CD4-positive, alpha-beta memory T cell (primary cell): Measurements from ENCODE around the gene KLF12. TPM values are rescaled to one million over a fixed set of nuclear protein-coding genes. Genes with fewer than 3 reads are reported as not detected.
A peak's percentile ranks its signal among the peaks of the same experiment; 100 is the strongest.

Experiments used
- CTCF ChIA-PET: fragments of 350-600 bp; sonication (Branson Sonifier 250); formaldehyde crosslinking; loops from one replicate; lab custom pipeline; 2021; ENCODE audit warnings: inconsistent platforms; ENCODE audit not compliant: partially characterized antibody; lab: Charles Lee
- POLR2A ChIA-PET: fragments of 350-600 bp; sonication (Branson Sonifier 250); formaldehyde crosslinking; loops from one replicate; lab custom pipeline; 2021; ENCODE audit not compliant: partially characterized antibody; lab: Charles Lee
- DNase-seq, 5 donors: peaks; one replicate each; pipeline versions ENCODE4 v3.0.0 to v3.0.0-alpha.2; 2020 to 2022; ENCODE audit warnings: mixed read lengths in 1 of 5
- H3K27ac ChIP-seq: one replicate; pipeline ENCODE4 v1.7.0; 2013; ENCODE audit warnings: low read depth, low read length
- H3K27me3 ChIP-seq: 2 replicates; pipeline ENCODE4 v1.7.0; 2013; ENCODE audit warnings: mild to moderate bottlenecking, low read length, moderate library complexity; ENCODE audit not compliant: insufficient read depth
- H3K36me3 ChIP-seq: 2 replicates; pipeline ENCODE4 v1.7.0; 2013; ENCODE audit warnings: mild to moderate bottlenecking, low read length, moderate library complexity; ENCODE audit not compliant: insufficient read depth
- H3K4me1 ChIP-seq: 2 replicates; pipeline ENCODE4 v1.7.0; 2013; ENCODE audit warnings: mild to moderate bottlenecking, low read length, moderate library complexity; ENCODE audit not compliant: insufficient read depth
- H3K4me3 ChIP-seq, 2 donors: one replicate each; pipeline ENCODE4 v1.7.0; 2013; ENCODE audit warnings: low read length in 2 of 2, mild to moderate bottlenecking in 1 of 2
- H3K9me3 ChIP-seq, 2 donors: one replicate each; pipeline ENCODE4 v1.7.0; 2013; ENCODE audit warnings: low read length in 2 of 2, control low read depth in 1 of 2; ENCODE audit not compliant: control insufficient read depth in 1 of 2
- H3K27ac Mint-ChIP-seq, 7 donors: one replicate each; pipeline ENCODE4 v1.8.0; 2020 to 2021; ENCODE audit warnings: mixed read lengths in 7 of 7, mild to moderate bottlenecking in 6 of 7, inconsistent platforms in 3 of 7, moderate library complexity in 3 of 7
- H3K27me3 Mint-ChIP-seq, 2 donors: one replicate each; pipeline ENCODE4 v1.8.0; 2020 to 2021; ENCODE audit warnings: mixed read lengths in 2 of 2
- H3K36me3 Mint-ChIP-seq, 2 donors: one replicate each; pipeline ENCODE4 v1.8.0; 2020 to 2021; ENCODE audit warnings: mixed read lengths in 2 of 2, inconsistent platforms in 1 of 2, mild to moderate bottlenecking in 1 of 2
- H3K4me1 Mint-ChIP-seq, 4 donors: one replicate each; pipeline ENCODE4 v1.8.0; 2020 to 2021; ENCODE audit warnings: mixed read lengths in 4 of 4, mild to moderate bottlenecking in 1 of 4
- H3K4me3 Mint-ChIP-seq, 8 donors: one replicate each; pipeline ENCODE4 v1.8.0; 2020 to 2021; ENCODE audit warnings: mixed read lengths in 8 of 8, mild to moderate bottlenecking in 7 of 8, moderate library complexity in 6 of 8, inconsistent platforms in 3 of 8
- H3K9me3 Mint-ChIP-seq, 8 donors: one replicate each; pipeline ENCODE4 v1.8.0; 2020 to 2021; ENCODE audit warnings: mixed read lengths in 8 of 8, mild to moderate bottlenecking in 5 of 8, inconsistent platforms in 3 of 8, moderate library complexity in 1 of 8
- intact Hi-C: fragments of 100-400 bp; cut with micrococcal nuclease; formaldehyde crosslinking; loops from one replicate; pipeline ENCODE4 v1.15.1; 2023
- polyA plus RNA-seq, 2 donors: library from polyadenylated mRNA; unstranded; fragments of 300-500 nt; fragmentation: Illumina TruSeq; gene quantifications; one replicate each; pipeline ENCODE4 v1.2.3, GENCODE V29; 2021
- total RNA-seq, 2 experiments: library from RNA; stranded (reverse); gene quantifications; one replicate each; pipeline ENCODE4 v1.2.3, GENCODE V29; 2021

Gene KLF12
- total and polyA plus RNA-seq, 4 experiments from 2014 or later, result 22.9 to 95.4 (median 62.5) TPM

DNA sequence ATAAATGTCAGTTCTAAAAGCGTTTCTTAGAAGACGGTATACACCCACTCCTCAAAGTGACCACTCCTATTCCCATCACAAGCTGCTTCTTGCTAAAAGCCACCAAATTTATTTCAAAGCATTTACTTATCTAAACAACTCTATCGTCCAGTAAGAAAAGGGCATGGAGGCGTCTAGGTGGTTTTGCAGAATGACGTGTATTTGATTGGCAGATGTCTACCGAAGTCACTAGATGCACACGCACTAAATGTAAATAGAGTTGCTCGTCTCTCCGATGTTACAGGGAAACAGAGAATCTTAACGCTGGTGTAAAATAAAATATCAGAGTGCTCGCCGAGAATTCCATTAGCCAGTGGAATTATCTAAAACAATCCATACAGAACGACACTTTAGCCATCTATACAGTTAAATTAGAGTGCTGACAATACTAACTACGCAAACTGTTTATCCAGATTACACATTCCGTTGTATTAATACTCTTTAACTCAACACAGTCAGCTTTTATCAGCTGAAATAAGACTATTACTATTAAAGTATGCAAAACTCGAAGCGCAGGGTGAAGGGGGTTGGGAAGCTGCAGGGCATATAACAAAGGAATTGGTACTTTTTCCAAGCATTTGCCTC lies 1.9 kb downstream of the KLF12 start:
- Histone ChIP-seq H3K9me3 (no peaks in the 10 kb centered on the region), H3K36me3 (no peaks in the 10 kb centered on the region), H3K27me3 (no peaks in the 10 kb centered on the region), H3K4me1 (peaks cover 55% of the 10 kb centered on the region), H3K4me3 (peak overlapping the region; percentile 86 to 90), H3K27ac (peak overlapping the region; percentile 94)
- CTCF ChIA-PET, result interaction anchor here (0.9 to 17.2 kb wide), 5 partner anchors 70 to 155 kb away, joined by 3 to 204 read pairs (median 9); no protein-coding TSS in a partner anchor
- peak overlapping the region; percentile 96 to 100 (median 98) for H3K4me3 Mint-ChIP-seq
- peak overlapping the region; percentile 97 to 100 (median 99) for H3K27ac Mint-ChIP-seq
- peaks cover 31 to 61% (median 39%) of the 10 kb centered on the region in 4 donors for H3K4me1 Mint-ChIP-seq
- peaks cover 0 to 9% (median 0%) of the 10 kb centered on the region in 8 donors for H3K9me3 Mint-ChIP-seq
- H3K36me3 Mint-ChIP-seq, result peaks cover 3 to 21% of the 10 kb centered on the region in 2 donors
- DNase-seq, result peak; percentile 63 to 85 (median 73)
- POLR2A ChIA-PET, result interaction anchor here (0.6 to 11.3 kb wide), 39 partner anchors 8 to 1074 kb away, joined by 3 to 265 read pairs (median 4); partner anchors contain the start of gene KLF5
- intact Hi-C loops, result loop anchor here (1.0 to 10.0 kb wide), 7 partner anchors 41 to 1407 kb away; partner anchors contain the start of genes BORA and MZT1
- H3K27me3 Mint-ChIP-seq, result peaks cover 1 to 3% of the 10 kb centered on the region in 2 donors

DNA sequence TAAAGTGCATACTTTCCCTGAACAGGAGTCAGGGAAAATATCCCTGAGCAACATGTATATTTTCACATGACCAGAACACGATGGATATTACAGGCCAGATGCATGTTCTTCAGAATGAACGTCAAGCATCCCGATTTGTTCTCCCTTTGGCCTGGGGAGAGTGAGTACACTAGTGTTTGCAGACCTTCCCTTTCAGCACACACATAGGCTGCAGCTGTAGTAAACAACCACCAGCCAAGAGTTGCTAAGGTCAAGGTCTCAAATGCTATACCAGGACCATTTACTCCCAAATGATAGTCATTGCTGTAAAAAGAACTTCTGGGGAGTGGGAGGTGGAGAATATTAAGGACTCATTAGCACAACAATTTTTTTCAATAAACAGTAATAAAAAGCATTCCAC lies 3.0 kb downstream of the KLF12 start:
- peak overlapping the region; percentile 66 to 100 (median 93) for H3K4me3 Mint-ChIP-seq
- Histone ChIP-seq H3K4me1 (peaks cover 58% of the 10 kb centered on the region), H3K9me3 (no peaks in the 10 kb centered on the region), H3K4me3 (peak overlapping the region in 1 of 2 donors; percentile 86), H3K27me3 (no peaks in the 10 kb centered on the region), H3K36me3 (no peaks in the 10 kb centered on the region), H3K27ac (peak overlapping the region; percentile 94)
- peak overlapping the region; percentile 93 to 100 (median 99) for H3K27ac Mint-ChIP-seq
- ChIA-PET POLR2A (interaction anchor here (0.7 to 11.3 kb wide), 23 partner anchors 9 to 365 kb away, joined by 3 to 265 read pairs (median 5); no protein-coding TSS in a partner anchor), CTCF (interaction anchor here (0.9 to 17.2 kb wide), 3 partner anchors 95 to 156 kb away, joined by 3 to 204 read pairs (median 3); no protein-coding TSS in a partner anchor)
- H3K4me1 Mint-ChIP-seq, result peaks cover 39 to 72% (median 48%) of the 10 kb centered on the region in 4 donors
- peaks cover 0 to 9% (median 0%) of the 10 kb centered on the region in 8 donors for H3K9me3 Mint-ChIP-seq
- no peak for DNase-seq
- intact Hi-C loops, result loop anchor here (2.0 to 10.0 kb wide), 4 partner anchors 16 to 1406 kb away; partner anchors contain the start of genes BORA and MZT1
- H3K27me3 Mint-ChIP-seq, result peaks cover 1 to 3% of the 10 kb centered on the region in 2 donors
- H3K36me3 Mint-ChIP-seq, result peaks cover 3 to 21% of the 10 kb centered on the region in 2 donors

DNA sequence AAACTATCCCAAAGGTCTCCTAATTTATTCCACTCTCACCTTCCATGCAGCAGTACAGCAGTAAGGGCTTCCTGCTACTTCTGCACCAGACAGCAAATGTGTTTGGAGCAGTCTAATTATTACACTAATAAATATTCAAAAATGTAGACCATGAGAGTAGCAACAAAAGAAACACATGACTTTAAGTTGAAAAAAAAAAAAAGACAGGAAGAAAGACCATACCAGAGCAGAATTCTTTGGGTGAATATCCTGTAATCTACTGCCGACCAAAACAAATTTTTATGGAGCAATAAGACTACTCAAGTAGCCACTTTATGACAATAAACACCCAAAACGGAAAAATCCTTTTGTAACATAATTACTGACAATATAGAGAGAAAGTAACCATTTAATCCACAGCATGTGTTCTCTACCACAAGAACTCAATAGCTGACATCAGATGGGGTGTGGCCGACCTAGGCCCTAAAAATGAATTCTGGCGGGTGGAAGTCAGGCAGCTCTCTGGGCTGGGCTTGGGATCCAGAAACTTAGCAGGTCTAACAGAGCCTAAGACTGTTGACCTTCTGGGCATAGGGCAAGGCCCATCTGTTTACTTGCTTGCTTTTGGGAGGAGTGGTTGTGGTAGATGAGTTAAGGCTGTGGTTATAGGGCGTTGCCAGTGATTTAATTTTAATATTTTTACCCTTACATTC lies 4.6 kb downstream of the KLF12 start:
- DNase-seq, result peak; percentile 49 to 64 (median 60)
- intact Hi-C loops, result loop anchor here (2.0 to 10.0 kb wide), 4 partner anchors 15 to 1405 kb away; partner anchors contain the start of genes BORA and MZT1
- peaks cover 68% of the 10 kb centered on the region for H3K4me1 ChIP-seq
- Mint-ChIP-seq H3K36me3 (peaks cover 7 to 24% of the 10 kb centered on the region in 2 donors), H3K4me1 (peaks cover 45 to 88% (median 55%) of the 10 kb centered on the region in 4 donors), H3K27ac (peak overlapping the region; percentile 93 to 100 (median 98)), H3K4me3 (peak overlapping the region; percentile 75 to 100 (median 88)), H3K27me3 (peaks cover 1 to 3% of the 10 kb centered on the region in 2 donors), H3K9me3 (peaks cover 0 to 9% (median 0%) of the 10 kb centered on the region in 8 donors)
- POLR2A ChIA-PET, result interaction anchor here (0.6 to 11.3 kb wide), 19 partner anchors 10 to 1197 kb away, joined by 3 to 265 read pairs (median 5); no protein-coding TSS in a partner anchor
- no peaks in the 10 kb centered on the region for H3K36me3 ChIP-seq
- H3K4me3 ChIP-seq, result peak overlapping the region in 1 of 2 donors; percentile 26
- peak overlapping the region; percentile 94 for H3K27ac ChIP-seq
- CTCF ChIA-PET, result interaction anchor here (0.8 to 17.2 kb wide), 4 partner anchors 10 to 296 kb away, joined by 3 to 204 read pairs (median 4); no protein-coding TSS in a partner anchor
- no peaks in the 10 kb centered on the region for H3K9me3 ChIP-seq
- no peaks in the 10 kb centered on the region for H3K27me3 ChIP-seq

DNA sequence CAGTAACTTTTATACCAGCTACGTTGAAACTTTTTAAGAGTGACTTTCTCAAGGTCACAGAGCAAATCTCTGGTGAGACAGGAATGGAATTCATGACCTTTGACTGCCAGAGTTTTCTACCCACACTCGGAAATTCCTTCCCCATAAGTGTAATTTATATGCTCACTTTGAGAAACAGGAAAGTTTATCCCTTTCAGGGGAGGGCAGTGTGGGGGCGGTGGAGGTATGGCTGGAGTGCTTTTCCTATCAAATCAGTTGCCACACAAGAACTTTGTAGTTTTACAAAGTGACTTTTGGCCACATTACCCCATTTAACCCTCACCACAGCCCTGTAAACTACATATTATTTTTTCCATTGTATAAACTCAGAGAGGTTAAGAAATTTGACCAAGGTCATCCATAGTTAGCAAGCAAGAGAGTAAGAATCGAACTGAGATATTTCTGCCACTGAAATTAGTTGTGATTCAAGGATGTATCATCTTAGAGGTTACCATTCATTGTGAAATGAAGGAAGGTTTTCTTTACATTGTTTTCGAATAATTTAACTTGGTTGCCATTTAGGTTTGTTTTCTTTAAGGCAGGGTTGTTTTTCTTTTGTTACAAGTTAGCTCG lies 5.9 kb downstream of the KLF12 start:
- H3K27me3 ChIP-seq, result no peaks in the 10 kb centered on the region
- Mint-ChIP-seq H3K27me3 (no peaks in the 10 kb centered on the region), H3K27ac (peak overlapping the region; percentile 12 to 97 (median 73)), H3K4me3 (peak overlapping the region; percentile 37 to 83 (median 64)), H3K9me3 (peaks cover 0 to 5% (median 0%) of the 10 kb centered on the region in 8 donors), H3K4me1 (peaks cover 53 to 92% (median 67%) of the 10 kb centered on the region in 4 donors), H3K36me3 (peaks cover 7 to 17% of the 10 kb centered on the region in 2 donors)
- intact Hi-C loops, result no loop called here
- CTCF ChIA-PET, result interaction anchor here (1.1 to 17.2 kb wide), 2 partner anchors 66 to 159 kb away, joined by 3 to 204 read pairs; no protein-coding TSS in a partner anchor
- POLR2A ChIA-PET, result interaction anchor here (1.2 to 11.3 kb wide), 5 partner anchors 37 to 362 kb away, joined by 3 to 265 read pairs (median 5); no protein-coding TSS in a partner anchor
- no peak for DNase-seq
- H3K4me1 ChIP-seq, result peaks cover 76% of the 10 kb centered on the region
- no peaks in the 10 kb centered on the region for H3K9me3 ChIP-seq
- H3K27ac ChIP-seq, result peak overlapping the region; percentile 38
- H3K36me3 ChIP-seq, result no peaks in the 10 kb centered on the region
- no peak overlapping the region for H3K4me3 ChIP-seq

DNA sequence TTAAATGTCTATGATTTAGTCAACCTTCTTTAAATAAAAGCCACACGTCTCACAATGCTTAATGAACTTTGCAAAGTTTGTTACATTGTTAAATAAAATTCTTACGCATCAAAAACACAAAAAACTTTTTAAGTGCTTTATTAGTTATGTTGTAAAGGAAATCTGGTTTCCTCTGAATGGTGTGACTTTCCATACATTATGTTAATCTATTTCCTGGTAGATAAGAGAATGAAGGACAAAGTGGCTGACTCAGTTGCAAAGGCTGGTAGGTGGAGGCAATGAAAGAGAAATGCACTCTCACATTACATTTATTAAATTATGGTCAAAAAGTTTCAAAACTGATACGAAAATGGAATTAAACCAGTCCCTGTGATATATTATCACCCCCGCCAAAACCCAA lies 15.9 kb downstream of the KLF12 start:
- no peaks in the 10 kb centered on the region for H3K27me3 ChIP-seq
- H3K4me3 Mint-ChIP-seq, result peak overlapping the region in 2 of 8 donors; percentile 57 to 60
- peaks cover 38 to 54% of the 10 kb centered on the region in 2 donors for H3K36me3 Mint-ChIP-seq
- H3K9me3 Mint-ChIP-seq, result peaks cover 0 to 42% (median 26%) of the 10 kb centered on the region in 8 donors
- intact Hi-C loops, result no loop called here
- H3K9me3 ChIP-seq, result peaks cover 0 to 6% of the 10 kb centered on the region in 2 donors
- peaks cover 42 to 75% (median 56%) of the 10 kb centered on the region in 4 donors for H3K4me1 Mint-ChIP-seq
- no peak overlapping the region for H3K4me3 ChIP-seq
- no peaks in the 10 kb centered on the region for H3K27me3 Mint-ChIP-seq
- POLR2A ChIA-PET, result no interaction called here
- peaks cover 55% of the 10 kb centered on the region for H3K4me1 ChIP-seq
- H3K36me3 ChIP-seq, result no peaks in the 10 kb centered on the region
- no peak for DNase-seq
- CTCF ChIA-PET, result no interaction called here
- no peak overlapping the region for H3K27ac ChIP-seq
- no peak overlapping the region for H3K27ac Mint-ChIP-seq

DNA sequence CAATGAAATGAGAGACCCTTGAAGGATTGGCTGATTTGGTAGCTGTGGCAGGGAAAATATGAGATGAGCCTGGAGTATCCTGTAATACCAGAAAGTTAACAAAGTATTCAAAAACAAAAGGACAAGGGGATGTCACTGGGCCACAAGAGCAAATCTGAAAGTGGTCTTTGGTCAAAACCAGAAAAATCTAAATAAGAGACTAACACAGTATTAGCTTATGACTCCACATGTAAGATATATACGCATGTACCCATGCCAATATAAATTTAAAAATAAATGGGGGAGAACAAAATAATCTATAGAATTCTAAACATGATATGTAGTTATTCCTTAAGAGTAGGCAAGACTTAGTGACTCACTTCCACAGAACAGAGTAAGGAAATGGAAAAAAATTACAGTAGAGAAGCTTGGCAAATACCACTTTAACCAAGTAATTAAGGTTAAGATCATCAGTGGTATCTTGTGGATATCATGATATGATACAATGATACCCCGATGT lies 16.9 kb downstream of the KLF12 start:
- Mint-ChIP-seq H3K9me3 (peaks cover 0 to 42% (median 26%) of the 10 kb centered on the region in 8 donors), H3K4me3 (peak overlapping the region in 1 of 8 donors; percentile 17), H3K27me3 (no peaks in the 10 kb centered on the region), H3K36me3 (peaks cover 41 to 64% of the 10 kb centered on the region in 2 donors), H3K4me1 (peaks cover 47 to 76% (median 59%) of the 10 kb centered on the region in 4 donors), H3K27ac (no peak overlapping the region)
- Histone ChIP-seq H3K4me1 (peaks cover 56% of the 10 kb centered on the region), H3K27ac (no peak overlapping the region), H3K27me3 (no peaks in the 10 kb centered on the region), H3K4me3 (no peak overlapping the region), H3K36me3 (no peaks in the 10 kb centered on the region), H3K9me3 (peaks cover 0 to 6% of the 10 kb centered on the region in 2 donors)
- intact Hi-C loops, result no loop called here
- ChIA-PET POLR2A (interaction anchor here (0.9 to 1.0 kb wide), 2 partner anchors 13 to 55 kb away, joined by 4 to 5 read pairs; no protein-coding TSS in a partner anchor), CTCF (interaction anchor here (0.5 kb wide), 1 partner anchor 337 kb away, joined by 3 read pairs; no protein-coding TSS in a partner anchor)
- DNase-seq, result no peak
